Panc1 (cell line): Measurements from ENCODE around the gene GALNT15.

Experiments used
- POLR2AphosphoS5 ChIP-seq: IDR thresholded peaks from 2 replicates; pipeline ENCODE4 v1.6.1; 2012; ENCODE audit warnings: mild to moderate bottlenecking, low read depth, low read length, moderate library complexity
- TF ChIP-seq, protein P1 (sequence below): fragments of 450-650 bp; IDR thresholded peaks from 2 replicates; pipeline ENCODE4 v1.5.1; 2017; ENCODE audit warnings: mild to moderate bottlenecking

DNA sequence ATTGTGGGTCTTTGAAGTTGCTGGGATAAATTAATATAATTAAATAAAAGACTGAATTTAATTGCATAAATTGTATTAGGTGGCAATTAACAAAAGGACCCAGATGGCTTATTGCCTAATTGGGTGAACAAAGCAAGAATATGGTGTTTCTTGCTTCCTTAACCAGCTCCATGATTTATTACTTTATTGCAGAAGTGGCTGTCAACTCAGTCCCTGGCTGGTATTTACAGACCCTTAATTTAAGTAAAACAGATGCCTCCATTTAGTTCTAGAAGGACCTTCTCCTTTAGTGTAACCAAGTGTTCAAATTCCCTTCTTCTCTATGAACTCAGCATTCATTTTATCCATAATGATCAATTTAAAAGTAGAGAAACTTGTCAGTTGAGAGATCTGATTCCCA is 55.2 kb downstream of the GALNT15 start:
- TF ChIP-seq, protein P1, sequence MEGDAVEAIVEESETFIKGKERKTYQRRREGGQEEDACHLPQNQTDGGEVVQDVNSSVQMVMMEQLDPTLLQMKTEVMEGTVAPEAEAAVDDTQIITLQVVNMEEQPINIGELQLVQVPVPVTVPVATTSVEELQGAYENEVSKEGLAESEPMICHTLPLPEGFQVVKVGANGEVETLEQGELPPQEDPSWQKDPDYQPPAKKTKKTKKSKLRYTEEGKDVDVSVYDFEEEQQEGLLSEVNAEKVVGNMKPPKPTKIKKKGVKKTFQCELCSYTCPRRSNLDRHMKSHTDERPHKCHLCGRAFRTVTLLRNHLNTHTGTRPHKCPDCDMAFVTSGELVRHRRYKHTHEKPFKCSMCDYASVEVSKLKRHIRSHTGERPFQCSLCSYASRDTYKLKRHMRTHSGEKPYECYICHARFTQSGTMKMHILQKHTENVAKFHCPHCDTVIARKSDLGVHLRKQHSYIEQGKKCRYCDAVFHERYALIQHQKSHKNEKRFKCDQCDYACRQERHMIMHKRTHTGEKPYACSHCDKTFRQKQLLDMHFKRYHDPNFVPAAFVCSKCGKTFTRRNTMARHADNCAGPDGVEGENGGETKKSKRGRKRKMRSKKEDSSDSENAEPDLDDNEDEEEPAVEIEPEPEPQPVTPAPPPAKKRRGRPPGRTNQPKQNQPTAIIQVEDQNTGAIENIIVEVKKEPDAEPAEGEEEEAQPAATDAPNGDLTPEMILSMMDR = no peak
- TF ChIP-seq POLR2AphosphoS5 = no peak
